ENCODE results near the gene IL18BP. TPM values are rescaled to one million over a fixed set of nuclear protein-coding genes. Genes with fewer than 3 reads are reported as not detected.

The IL18BP gene
- total RNA-seq, 1 experiment from 2014 or later = 1.0 TPM

GRCh38 chr11:72036687-72037086 lies 38.0 kb downstream of the IL18BP start:
- in situ Hi-C loops (cut with HindIII; ENCODE audit: low pct_unique_long_range_greater_than_20kb, low sequenced_read_pairs) = no loop called here

DNA sequence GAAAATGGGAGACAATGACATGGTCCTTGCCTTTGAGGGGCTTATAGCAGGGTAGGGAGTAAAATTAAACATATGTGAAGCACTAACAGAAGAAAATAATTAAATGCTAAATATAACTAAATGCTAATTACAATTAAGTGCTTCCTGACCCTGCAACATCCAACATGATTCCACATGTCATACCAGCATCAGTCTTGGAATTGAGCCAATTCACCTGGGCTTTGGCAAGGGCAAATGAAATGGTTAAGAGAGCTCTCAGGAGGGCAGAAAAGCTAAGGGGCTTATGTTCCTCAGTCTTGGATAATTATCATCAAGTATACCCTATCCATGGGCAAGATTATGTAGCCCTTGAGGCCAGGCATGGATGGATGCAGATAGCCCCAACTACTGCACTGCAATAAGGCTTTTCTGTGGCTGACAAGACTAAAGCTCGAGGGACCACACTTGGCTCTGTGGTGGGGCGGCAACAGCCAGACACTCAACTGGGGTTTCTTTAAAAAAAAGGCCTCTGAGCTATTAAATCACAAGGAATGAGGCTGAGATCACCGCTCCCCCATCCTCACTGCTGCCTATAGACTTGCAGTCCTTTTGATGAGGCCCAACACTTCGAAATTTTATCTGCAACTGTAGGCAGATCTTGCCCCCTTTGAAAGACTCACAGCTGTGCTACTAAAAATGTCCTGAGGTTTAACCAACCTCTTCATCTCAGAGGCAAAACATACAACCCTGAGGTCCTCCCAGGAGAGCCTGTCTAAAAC lies 39.0 kb downstream of the IL18BP start:
- DNase-seq (ENCODE audit: low read depth) = no peak
- in situ Hi-C loops (cut with HindIII; ENCODE audit: low pct_unique_long_range_greater_than_20kb, low sequenced_read_pairs) = no loop called here

More at GRCh38 chr11:72036687-72037086, 38.0 kb downstream of the IL18BP start:
- no peak for DNase-seq (ENCODE audit: low read depth)

GRCh38 chr11:72038491-72038890 lies 39.8 kb downstream of the IL18BP start:
- in situ Hi-C loops (cut with HindIII; ENCODE audit: low pct_unique_long_range_greater_than_20kb, low sequenced_read_pairs) = no loop called here
- DNase-seq (ENCODE audit: low read depth) = no peak

GRCh38 chr11:72039031-72039855 lies 40.5 kb downstream of the IL18BP start:
- in situ Hi-C loops (cut with HindIII; ENCODE audit: low pct_unique_long_range_greater_than_20kb, low sequenced_read_pairs) = no loop called here
- no peak for DNase-seq (ENCODE audit: low read depth)

GRCh38 chr11:72039856-72040401 lies 41.2 kb downstream of the IL18BP start:
- in situ Hi-C loops (cut with HindIII; ENCODE audit: low pct_unique_long_range_greater_than_20kb, low sequenced_read_pairs) = no loop called here
- DNase-seq (ENCODE audit: low read depth) = no peak

GRCh38 chr11:72040491-72041363 lies 42.0 kb downstream of the IL18BP start:
- in situ Hi-C loops (cut with HindIII; ENCODE audit: low pct_unique_long_range_greater_than_20kb, low sequenced_read_pairs) = no loop called here
- DNase-seq (ENCODE audit: low read depth) = peak; percentile 95

- in situ Hi-C loops (cut with HindIII; ENCODE audit: low pct_unique_long_range_greater_than_20kb, low sequenced_read_pairs) = no loop called here
These were observed 42.8 kb downstream of the IL18BP start for GRCh38 chr11:72041364-72042063.

GRCh38 chr11:72042064-72042745 lies 43.5 kb downstream of the IL18BP start:
- in situ Hi-C loops (cut with HindIII; ENCODE audit: low pct_unique_long_range_greater_than_20kb, low sequenced_read_pairs) = no loop called here
- DNase-seq (ENCODE audit: low read depth) = no peak

More at GRCh38 chr11:72041364-72042063, 42.8 kb downstream of the IL18BP start:
- DNase-seq (ENCODE audit: low read depth) = peak; percentile 73

- DNase-seq (ENCODE audit: low read depth) = no peak
- in situ Hi-C loops (cut with HindIII; ENCODE audit: low pct_unique_long_range_greater_than_20kb, low sequenced_read_pairs) = no loop called here
These were observed 47.1 kb downstream of the IL18BP start for GRCh38 chr11:72045849-72046248.

GRCh38 chr11:72048766-72049460 lies 50.2 kb downstream of the IL18BP start:
- DNase-seq (ENCODE audit: low read depth) = no peak
- in situ Hi-C loops (cut with HindIII; ENCODE audit: low pct_unique_long_range_greater_than_20kb, low sequenced_read_pairs) = no loop called here

Other genes with a start within 250 kb of the IL18BP start
- gene DEFB108B, start 165.7 kb upstream of the IL18BP start, total RNA-seq (2014; rRNA removed; shearing (Covaris generic); ENCODE audit: low replicate concordance) = not detected in 2 replicates
- gene DEFB131B, start 120.5 kb upstream of the IL18BP start, total RNA-seq (2014; rRNA removed; shearing (Covaris generic); ENCODE audit: low replicate concordance) = not detected in 2 replicates
- gene XNDC1N, start 70.3 kb upstream of the IL18BP start, total RNA-seq (2014; rRNA removed; shearing (Covaris generic); ENCODE audit: low replicate concordance) = 4.1 and 6.6 TPM in 2 replicates
- gene RNF121, start 69.9 kb upstream of the IL18BP start, total RNA-seq (2014; rRNA removed; shearing (Covaris generic); ENCODE audit: low replicate concordance) = 74.1 and 79.4 TPM in 2 replicates
- 73.8 and 81.0 TPM in 2 replicates for gene NUMA1, start 81.6 kb downstream of the IL18BP start, total RNA-seq (2014; rRNA removed; shearing (Covaris generic); ENCODE audit: low replicate concordance)
- gene LRRC51, start 81.9 kb downstream of the IL18BP start, total RNA-seq (2014; rRNA removed; shearing (Covaris generic); ENCODE audit: low replicate concordance) = 9.4 and 14.9 TPM in 2 replicates
- gene LAMTOR1, start 104.4 kb downstream of the IL18BP start, total RNA-seq (2014; rRNA removed; shearing (Covaris generic); ENCODE audit: low replicate concordance) = 90.8 and 117 TPM in 2 replicates
- gene TOMT, start 107.0 kb downstream of the IL18BP start, total RNA-seq (2014; rRNA removed; shearing (Covaris generic); ENCODE audit: low replicate concordance) = not detected in 2 replicates
- gene ANAPC15, start 113.8 kb downstream of the IL18BP start, total RNA-seq (2014; rRNA removed; shearing (Covaris generic); ENCODE audit: low replicate concordance) = 29.1 and 35.5 TPM in 2 replicates
- gene FOLR3, start 136.8 kb downstream of the IL18BP start, total RNA-seq (2014; rRNA removed; shearing (Covaris generic); ENCODE audit: low replicate concordance) = not detected in 2 replicates
- 7.3 and 8.4 TPM in 2 replicates for gene FOLR1, start 193.2 kb downstream of the IL18BP start, total RNA-seq (2014; rRNA removed; shearing (Covaris generic); ENCODE audit: low replicate concordance)
- not detected in 2 replicates for gene FOLR2, start 217.9 kb downstream of the IL18BP start, total RNA-seq (2014; rRNA removed; shearing (Covaris generic); ENCODE audit: low replicate concordance)
- 29.1 and 30.8 TPM in 2 replicates for gene INPPL1, start 225.9 kb downstream of the IL18BP start, total RNA-seq (2014; rRNA removed; shearing (Covaris generic); ENCODE audit: low replicate concordance)
- gene PHOX2A, start 245.3 kb downstream of the IL18BP start, total RNA-seq (2014; rRNA removed; shearing (Covaris generic); ENCODE audit: low replicate concordance) = not detected in 2 replicates